Measurements from ENCODE around the gene FAM241B. TPM values are rescaled to one million over a fixed set of nuclear protein-coding genes. Genes with fewer than 3 reads are reported as not detected.

FAM241B gene
- total RNA-seq, 1 donor from 2014 or later: 3.2 TPM

Other genes starting within 250 kb of the FAM241B start
- gene TACR2, start 213.3 kb upstream of the FAM241B start, total RNA-seq: 0.19 TPM
- 11.8 TPM for gene TSPAN15, start 178.8 kb upstream of the FAM241B start, total RNA-seq
- gene NEUROG3, start 56.8 kb upstream of the FAM241B start, total RNA-seq: not detected
- gene COL13A1, start 171.7 kb downstream of the FAM241B start, total RNA-seq: 1.0 TPM